GM19035 (cell line): ENCODE results near the gene VCPKMT.

ENCODE experiments used
- ATAC-seq: cut with Tn5 transposase; IDR thresholded peaks from one replicate; pipeline ENCODE4 v1.9.1; 2021; ENCODE audit not compliant: unreplicated experiment

Gene VCPKMT

DNA sequence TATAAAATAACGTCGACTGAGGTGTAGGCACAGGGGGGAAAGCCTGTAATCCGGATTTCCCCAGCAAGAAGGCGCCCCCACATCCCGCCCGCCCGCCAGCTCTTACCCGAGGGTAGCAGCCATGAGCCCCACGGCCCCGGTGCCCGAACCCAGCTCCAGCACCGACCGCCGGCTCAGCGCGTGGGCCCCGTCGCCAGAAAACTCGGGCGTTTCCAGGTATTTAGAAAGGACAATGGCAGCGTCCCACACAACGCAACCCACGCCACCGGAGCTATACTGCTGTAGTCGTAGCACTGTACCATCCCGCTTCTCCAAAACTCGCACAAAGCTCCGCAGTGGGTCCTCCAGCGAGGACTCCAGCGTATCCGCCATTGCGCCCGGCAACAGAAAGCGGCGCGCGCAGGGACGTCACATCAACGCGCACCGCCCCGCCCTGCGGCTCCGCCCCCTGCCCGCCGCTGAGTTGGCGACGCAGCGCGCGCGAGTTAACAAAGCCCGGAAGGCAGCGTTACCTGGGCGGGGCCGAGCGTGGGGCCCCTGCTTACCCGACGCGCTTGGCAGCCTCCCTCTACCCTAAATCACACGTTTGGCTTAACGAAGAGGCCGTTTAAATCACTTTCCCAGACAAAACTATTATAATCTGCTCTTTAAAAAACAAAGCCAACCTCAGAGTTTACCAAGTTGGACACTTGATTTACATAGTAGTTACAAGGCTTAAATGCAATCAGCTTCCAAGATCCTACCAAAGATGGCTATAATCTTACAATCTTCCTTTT, at the start of gene VCPKMT:
VCPKMT (minus strand) TSS at position 392 of the 776 bp plus-strand sequence; CDS start at position 372, 20 bp downstream.
- ATAC-seq = peak; percentile 94

DNA sequence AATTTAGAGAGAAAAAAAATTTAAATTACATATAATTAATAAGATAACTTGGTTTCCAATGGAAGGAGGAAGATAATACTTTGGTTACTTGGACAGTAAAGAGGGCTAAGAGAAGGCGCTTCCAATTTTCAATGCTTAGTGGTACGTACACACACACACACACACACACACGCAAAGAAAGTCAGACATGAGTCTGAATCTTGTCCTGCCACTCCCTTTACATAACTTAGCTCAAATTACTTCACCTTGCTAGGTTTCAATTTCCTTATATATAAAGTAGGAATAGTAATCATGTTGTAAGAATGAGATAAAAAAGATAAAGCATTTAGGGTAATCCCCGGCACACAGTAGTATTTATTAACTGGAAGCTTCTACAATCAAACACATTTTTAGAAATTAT, 39.7 kb upstream of the VCPKMT start:
- no peak for ATAC-seq

DNA sequence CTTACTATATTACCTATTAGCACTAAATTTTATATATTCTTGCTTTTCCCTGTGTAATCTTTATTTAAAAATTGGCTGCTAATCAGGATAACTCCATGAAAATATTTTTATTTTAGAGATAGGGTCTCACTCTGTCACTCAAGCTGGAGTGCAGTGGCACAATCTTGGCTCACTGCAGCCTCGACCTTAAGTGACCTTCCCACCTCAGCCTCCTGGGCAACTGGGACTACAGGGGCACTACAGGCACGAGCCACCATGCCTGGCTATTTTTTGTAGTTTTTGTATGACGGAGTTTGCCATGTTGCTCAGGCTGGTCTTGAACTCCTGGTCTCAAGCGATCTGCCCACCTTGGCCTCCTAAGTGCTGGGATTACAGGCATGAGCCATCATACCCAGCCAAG, 32.4 kb upstream of the VCPKMT start:
- ATAC-seq = no peak

DNA sequence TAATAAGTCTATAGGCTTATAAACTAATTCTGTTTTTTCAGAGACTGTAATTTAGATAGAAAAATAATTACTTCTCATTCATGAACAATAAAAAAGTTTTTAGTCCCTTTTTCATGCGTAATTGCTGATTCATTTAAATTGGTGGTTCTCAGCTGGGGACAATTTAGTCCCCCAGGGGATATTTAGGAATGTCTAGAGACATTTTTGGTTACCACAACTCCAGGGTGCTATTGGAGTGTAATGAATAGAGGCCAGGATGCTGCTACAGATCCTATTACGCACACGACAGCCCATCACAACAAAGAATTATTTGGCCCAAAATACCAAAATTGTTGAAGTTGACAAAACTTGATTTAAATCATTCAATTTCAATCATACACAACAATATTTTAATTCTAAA, 22.8 kb upstream of the VCPKMT start:
- no peak for ATAC-seq

DNA sequence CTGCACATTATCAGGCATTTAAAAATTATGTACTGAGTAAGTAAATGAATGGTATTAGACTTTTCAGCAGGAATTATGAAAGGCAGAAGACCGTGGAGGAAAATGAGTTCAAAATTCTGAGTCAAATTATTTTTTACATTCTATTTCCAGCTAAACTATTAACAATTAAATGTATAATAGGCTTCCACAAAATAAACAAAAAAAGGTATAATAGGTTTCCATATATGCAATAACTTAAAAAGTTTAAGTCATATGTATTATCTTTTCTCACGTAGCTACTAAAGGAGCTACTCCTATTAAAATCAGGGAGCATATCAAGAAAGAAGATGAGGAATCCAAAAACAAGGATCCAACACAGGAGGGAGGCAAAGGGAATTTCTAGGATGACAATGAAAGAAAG, 11.4 kb upstream of the VCPKMT start:
- ATAC-seq = no peak

DNA sequence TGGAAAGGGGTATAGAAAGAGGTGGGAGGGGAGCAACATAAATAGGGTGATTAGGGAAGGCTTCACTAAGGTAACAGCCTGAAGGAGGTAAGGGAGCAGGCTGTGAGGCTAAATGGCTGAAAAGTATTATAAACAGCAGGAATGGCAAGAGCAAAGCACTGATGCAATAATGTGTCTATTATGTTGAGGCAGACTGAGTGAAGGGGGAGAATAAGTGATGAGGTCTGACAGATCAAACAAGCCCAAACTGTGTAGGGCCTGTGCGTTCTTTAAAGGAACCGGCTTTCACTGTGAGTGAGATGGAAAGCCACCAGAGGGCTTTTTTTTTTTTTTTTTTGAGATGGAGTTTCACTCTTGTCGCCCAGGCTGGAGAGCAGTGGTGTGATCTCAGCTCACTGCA, 6.7 kb upstream of the VCPKMT start:
- ATAC-seq = no peak

DNA sequence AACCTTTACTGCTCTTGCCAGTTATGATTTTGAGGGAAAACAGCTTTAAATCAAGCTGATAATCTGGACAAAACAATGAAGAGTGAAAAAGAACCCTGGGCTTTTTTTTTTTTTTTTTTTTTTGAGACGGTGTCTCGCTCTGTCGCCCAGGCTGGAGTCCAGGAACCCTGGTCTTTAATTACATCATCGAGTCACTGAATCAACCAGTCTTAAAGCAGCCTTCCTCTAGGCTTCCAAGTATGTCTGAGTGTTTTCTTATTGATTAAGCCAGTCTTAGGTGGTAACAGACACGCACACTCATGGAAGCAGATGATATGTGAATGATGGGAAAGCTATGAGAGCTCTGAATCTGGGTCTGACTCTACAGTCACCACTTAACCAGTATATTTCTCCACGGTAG, 5.9 kb upstream of the VCPKMT start:
- no peak for ATAC-seq

DNA sequence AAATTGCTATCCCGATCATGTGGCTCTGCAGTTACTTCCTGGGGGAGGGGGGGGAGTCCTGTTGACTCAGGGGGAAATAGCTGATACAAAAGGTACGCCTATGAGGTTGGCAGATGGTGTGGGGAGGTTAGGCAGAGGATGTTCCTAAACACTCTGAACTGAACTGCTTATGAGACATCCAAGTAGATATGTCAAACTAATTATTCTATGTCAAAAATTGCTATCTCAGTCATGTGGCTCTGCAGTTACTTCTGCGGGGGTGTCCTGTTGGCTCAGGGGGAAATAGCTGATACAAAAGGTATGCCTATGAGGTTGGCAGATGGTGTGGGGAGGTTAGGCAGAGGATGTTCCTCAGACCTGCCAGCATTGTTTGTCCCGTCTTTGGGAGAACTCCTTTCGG, 5.1 kb upstream of the VCPKMT start:
- ATAC-seq = no peak

DNA sequence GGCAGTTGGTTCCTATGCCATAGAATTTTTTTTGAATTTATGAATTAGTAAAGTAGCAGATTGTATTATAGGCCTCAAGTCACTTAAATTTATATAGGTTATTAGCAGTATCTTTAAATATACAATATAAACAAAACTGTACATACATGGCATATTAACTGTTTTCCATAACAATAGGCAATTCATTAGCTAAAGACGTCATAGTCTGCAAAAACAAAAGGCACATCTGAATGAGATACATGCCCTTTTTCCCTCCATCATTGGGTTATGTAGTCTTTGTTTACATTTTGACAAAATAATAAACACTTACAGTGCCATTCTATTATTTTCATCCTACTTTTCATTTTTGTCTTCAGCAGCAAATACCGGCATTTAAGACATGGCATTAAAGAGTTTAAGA, 1.1 kb upstream of the VCPKMT start:
- ATAC-seq = no peak

DNA sequence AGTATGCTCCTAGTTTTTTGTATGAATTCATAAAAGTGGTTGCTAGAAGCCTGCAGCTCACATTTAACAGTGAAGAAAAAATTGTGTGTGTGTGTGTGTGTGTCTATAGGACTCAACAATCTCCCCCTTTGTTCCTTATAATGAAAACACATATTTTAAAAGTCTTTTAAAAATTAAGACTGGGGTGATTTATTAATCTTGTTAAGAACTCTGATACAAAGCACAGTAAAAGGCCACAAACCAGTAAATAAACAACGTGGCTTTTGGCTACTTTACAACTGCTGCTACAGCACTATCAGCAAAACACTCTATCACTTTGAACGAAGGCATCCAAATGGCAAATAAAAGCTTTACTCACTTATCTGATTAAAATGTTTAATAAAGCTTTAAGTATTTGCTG, 594 bp upstream of the VCPKMT start:
- ATAC-seq = no peak

DNA sequence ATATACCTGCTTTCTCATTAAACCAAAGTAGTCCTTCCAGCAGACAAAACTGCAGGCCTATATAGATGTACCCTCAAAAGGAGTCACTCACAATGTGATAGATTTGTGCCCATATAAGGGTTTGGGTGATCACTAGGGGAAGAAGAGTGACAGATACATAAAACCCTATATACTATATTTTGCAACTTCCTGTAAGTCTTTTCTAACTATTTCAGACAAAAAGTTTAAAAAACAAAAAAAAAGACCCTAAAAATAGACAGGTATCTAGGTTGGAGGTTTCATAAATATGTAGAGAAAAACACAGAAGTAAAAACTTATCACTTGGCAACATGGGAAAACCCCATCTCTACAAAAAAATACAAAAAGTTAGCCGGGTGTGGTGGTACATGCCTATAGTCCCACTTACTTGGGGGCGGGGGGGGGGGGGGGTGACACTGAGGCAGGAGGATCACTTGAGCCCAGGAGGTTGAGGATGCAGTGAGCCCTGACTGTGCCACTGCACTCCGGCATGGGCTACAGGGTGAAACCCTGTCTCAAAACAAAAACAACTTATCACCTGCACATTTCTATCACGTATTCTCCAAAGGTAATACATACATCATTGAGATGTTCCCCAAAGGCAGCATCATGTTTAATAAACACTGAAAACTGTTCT, 2.9 kb downstream of the VCPKMT start:
- ATAC-seq = peak; percentile 37

DNA sequence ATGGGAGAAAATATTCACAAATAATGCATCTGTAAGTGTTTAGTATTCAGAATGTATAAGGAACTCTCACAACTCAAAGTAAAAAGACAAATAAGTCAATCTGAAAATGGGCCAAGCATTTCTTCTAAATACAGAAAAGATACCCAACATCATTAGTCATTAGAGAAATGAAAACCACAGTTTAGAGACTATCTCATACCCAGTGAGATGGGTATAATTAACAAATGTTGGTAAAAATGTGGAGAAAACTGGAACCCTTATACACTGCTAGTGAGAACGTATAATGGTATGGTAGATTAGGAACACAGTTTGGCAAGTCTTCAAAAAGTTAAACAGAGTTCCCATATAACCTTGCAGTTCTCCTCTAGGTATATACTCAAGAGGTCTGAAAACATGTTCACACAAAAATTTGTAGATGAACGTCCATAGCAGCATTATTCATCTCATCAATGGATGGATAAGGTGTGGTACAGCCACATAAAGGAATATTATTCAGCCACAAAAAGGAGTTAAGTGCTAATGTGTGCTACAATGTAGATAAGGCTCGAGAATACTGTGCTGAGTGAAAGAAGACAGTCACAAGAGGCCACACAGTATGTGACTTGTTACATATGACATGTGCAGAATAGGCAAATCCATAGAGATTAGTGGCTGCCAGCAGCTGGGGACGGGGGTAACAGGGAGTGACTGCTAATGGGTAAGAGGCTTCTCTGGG, 5.9 kb downstream of the VCPKMT start:
- no peak for ATAC-seq

DNA sequence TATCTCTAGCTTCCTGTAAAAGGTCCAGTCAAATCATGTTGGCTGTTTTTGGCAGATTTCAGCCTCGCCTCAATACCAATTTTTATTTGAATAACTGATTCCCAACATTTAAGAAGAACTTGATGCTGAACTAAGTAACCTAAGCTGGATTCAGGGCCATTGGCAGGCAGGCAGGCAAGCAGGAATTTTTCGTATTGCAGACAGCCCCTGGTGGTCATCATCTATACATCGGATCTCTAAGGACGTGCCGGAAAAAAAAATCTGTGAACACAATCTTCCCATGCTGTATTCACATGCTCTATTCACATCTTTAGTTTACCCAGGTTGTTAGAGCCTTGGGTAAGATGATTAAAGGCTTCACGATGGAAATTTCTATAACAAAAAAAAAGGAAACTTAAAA, 7.0 kb downstream of the VCPKMT start:
- ATAC-seq = no peak

DNA sequence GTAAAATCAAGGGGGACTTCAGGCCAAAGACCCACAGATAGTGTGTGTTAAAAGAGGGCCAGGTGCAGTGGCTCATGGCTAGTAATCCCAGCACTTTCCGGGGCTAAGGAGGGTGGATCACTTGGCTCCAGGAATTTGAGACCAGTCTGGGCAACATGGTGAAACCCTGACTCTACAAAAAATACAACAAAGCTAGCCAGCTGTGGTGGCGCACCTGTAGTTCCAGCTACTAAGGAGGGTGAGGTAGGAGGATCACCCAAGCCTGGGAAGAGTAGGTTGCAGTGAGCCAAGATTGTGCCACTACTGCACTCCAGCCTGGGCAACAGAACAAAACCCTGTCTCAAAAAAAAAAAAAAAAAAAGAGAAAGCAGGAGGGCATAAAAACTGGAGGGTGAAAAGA, 8.5 kb downstream of the VCPKMT start:
- ATAC-seq = no peak

DNA sequence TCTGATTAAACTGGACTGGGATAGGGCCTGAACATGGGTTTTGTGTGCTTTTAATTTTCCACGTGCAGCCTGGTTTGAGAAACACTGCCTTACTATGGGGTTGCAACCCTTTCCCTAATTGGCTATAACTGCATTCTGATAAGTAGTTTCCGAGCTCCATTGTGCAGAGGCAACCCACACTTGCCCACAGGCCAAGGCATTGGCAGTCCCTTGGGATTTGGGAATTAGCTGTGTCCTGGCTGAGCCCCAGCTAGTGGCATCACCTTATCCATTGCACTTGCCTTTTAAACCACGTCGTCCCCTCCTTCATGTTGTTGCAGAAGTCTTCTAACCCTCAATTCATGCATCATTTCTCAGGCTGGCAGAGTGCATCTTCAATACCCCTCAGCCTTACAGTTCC, 10.2 kb downstream of the VCPKMT start:
- ATAC-seq = no peak

DNA sequence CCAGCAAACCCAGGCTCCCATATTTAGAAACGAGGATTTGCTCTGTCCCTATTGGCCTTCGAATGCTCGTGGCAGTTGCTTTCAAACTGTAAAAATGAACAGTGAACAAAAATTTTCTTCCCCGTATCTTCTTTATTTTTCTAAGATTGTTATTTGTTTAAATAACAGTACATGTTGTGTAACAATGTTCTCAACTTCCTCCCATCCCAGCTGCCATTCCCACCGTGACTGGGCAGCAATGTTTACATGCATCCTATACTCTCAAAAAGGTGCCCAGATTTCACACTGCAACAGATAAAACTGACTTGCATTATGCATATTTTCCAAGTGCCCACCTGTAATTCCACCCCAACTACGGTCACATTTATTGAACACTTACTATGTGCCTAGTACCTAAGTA, 12.8 kb downstream of the VCPKMT start:
- ATAC-seq = no peak

DNA sequence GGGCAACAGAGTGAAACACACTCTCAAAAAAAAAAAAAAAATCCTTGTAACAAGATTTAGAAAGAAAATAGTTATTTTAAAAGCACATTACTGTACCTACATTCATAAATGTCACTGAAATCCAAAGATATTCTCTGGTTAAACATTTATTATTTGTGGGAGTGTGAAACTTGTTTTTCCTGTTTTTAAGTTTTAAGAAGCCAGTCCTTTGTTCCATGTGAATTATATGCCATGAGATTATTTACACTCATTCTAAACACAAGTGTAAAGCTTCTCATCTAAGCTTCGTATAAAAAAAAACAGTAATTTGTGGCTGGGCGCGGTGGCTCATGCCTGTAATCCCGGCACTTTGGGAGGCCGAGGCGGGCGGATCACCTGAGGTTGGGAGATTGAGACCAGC, 15.0 kb downstream of the VCPKMT start:
- ATAC-seq = no peak

DNA sequence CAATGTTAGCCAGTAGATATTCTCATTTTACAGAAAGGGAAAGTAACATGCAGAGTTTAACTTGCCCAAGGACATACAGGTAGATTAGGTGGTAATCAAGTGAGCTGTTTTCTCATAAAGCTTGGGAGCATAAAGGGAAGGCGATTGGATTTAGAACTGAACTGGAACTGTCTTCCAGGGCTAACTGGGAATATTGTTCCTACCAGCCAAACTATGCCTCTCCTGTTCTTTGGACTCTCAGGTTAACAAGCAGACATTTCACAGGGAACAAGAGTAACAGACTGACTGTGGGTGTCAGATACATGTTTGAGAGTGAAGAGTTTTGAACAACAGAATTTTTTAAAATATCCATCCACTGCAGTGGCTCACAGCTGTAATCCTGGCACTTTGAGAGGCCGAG, 15.6 kb downstream of the VCPKMT start:
- ATAC-seq = no peak

DNA sequence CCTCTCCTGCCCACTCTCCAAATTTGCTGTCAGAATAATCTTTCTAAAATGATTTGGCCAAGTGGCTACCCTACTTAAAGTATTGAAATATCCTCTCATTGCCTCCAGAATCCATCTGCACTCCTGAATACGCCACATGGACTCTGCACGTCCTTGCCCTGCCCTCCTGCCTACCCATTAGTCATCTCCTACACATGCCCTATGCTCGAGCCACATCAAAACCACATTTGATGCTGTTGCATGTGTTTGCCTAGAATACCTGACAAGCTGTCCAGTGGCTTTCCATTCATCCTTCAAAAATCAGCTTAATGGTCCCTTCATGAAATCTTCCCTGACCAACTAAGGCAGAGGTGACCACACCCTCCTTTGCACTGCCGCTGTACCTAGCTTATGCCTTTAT, 17.0 kb downstream of the VCPKMT start:
- ATAC-seq = no peak

DNA sequence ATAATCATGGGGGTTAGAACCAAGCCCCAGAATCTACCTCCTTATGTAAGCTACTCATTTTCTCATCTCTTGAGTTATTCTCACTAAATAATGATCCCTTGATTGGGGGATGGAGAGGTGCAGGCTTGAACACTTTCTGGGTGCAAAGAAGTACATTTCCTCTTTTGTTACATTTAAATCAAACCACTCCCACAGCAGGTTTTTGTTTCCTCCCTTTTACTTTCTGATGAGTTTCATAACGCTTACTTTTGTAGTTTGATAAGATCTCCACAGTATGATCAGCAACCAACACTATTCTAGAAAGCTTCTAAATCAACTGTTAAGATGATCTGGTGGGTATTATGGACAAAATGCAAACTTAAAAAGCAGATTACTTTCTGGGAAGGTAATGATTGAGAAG, 20.5 kb downstream of the VCPKMT start:
- ATAC-seq = no peak

DNA sequence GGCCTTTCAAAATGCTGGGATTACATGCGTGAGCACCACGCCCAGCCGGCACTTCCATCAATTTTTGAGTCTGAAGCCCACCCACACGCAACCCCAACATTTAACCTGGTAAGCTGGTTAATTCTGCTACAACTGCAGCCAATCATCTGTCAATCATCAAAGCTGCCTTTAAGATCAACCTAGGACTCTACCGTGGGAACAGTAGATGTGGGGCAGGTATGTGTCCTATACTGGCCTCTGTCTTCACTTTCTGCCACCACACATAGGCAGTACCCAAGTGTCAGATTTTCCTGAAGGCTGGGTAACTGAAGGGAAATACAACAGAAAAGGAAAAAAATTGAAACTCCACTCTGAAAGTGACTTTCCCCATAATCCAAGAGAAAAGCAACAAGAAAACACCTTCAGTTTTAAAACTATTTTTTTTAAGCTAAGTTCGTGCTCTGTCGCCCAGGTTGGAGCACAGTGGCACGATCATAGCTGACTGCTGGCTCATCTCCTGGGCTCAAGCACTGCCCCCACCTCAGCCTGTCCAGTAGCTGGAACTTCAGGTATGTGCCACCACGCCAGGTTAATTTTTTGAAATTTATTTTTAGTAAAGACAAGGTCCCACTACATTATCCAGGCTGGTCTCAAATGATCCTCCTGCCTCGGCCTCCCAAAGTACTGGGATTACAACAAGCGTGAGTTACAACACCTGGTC, 22.2 kb downstream of the VCPKMT start:
- ATAC-seq = no peak

DNA sequence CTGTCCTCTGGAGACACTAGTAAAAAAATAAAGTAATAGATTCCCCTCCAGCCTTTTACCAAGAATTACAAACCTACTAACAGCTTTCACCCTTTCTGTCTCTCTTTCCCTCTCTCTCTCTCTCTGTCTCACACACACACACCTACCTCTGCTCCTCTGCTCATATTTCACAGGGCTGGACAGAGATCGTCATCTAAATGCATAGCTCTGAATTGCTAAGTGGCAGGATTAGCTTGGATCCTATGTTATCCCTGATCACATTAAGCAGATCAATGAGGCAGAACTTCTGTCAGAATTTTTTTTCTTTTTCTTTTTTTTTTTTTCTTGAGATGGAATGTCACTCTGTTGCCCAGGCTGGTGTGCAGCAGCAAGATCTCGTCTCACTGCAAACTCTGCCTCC, 22.9 kb downstream of the VCPKMT start:
- ATAC-seq = no peak
